IMR-90 (cell line): ENCODE results near the gene ZNF558.
"Not testable (repeated sequence)": the region's sequence is repeated elsewhere in the genome, so short reads cannot be mapped to it uniquely, and the experiment has no call there.

Source experiments
- BHLHE40 ChIP-seq: fragments of 150-350 bp; IDR thresholded peaks from 2 replicates; pipeline ENCODE4 v1.6.1; 2016; ENCODE audit warnings: mild to moderate bottlenecking, low read depth, low read length
- FOS ChIP-seq: fragments of 150-350 bp; IDR thresholded peaks from 2 replicates; pipeline ENCODE4 v1.6.1; 2016; ENCODE audit warnings: low read depth, low read length
- MAZ ChIP-seq: IDR thresholded peaks from 2 replicates; pipeline ENCODE4 v1.6.1; 2012; ENCODE audit warnings: low read depth, mild to moderate bottlenecking, low read length, improper control_type of control experiment, moderate library complexity, borderline replicate concordance
- MXI1 ChIP-seq: IDR thresholded peaks from 2 replicates; pipeline ENCODE4 v1.6.1; 2012; ENCODE audit warnings: low read depth, mild to moderate bottlenecking, low read length, moderate library complexity, borderline replicate concordance
- NFE2L2 ChIP-seq: fragments of 150-350 bp; IDR thresholded peaks from 2 replicates; pipeline ENCODE4 v1.6.1; 2016; ENCODE audit warnings: low read depth, mild to moderate bottlenecking, low read length
- POLR2A ChIP-seq: IDR thresholded peaks from 2 replicates; pipeline ENCODE4 v1.6.1; 2012; ENCODE audit warnings: mild to moderate bottlenecking, low read depth, low read length
- RAD21 ChIP-seq: IDR thresholded peaks from 2 replicates; pipeline ENCODE4 v1.6.1; 2012; ENCODE audit warnings: low read length, improper control_type of control experiment
- RFX5 ChIP-seq: IDR thresholded peaks from 2 replicates; pipeline ENCODE4 v1.8.0; 2012; ENCODE audit warnings: low read depth, mild to moderate bottlenecking, low read length, moderate library complexity
- SMC3 ChIP-seq: fragments of 150-350 bp; IDR thresholded peaks from 2 replicates; pipeline ENCODE4 v1.6.1; 2016; ENCODE audit warnings: low read depth, mild to moderate bottlenecking, antibody characterized with exemption, low read length, moderate library complexity
- TF ChIP-seq, protein P1 (sequence below): conservative IDR thresholded peaks from 2 replicates; pipeline ENCODE4 v1.5.1; 2012; ENCODE audit warnings: mild to moderate bottlenecking, low read depth, low read length, improper control_type of control experiment
- TF ChIP-seq, protein P2 (sequence below): fragments of 150-350 bp; IDR thresholded peaks from 2 replicates; pipeline ENCODE4 v1.6.1; 2017; ENCODE audit warnings: mild to moderate bottlenecking, antibody characterized with exemption, low read length, low read depth

DNA sequence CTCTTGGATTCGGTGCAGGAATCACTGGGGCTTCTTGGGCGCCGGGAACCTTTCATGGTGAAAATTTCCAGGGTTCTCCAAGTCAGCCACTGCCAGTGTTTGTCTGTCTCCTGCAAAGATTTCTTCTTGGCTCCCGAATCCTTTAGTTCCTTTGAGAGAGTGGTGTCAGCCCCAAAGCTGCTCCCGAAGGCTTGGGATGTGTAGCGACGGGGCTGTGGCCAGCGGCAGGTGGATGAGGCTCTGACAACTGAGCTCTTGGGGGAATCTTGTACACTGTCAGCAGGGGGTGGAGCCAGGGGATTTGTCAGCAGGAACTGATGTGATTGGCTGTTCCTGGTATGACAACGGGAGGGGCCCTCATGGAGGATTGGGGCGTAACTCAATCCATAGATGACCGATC, 64.8 kb downstream of the ZNF558 start:
- TF ChIP-seq, protein P1, sequence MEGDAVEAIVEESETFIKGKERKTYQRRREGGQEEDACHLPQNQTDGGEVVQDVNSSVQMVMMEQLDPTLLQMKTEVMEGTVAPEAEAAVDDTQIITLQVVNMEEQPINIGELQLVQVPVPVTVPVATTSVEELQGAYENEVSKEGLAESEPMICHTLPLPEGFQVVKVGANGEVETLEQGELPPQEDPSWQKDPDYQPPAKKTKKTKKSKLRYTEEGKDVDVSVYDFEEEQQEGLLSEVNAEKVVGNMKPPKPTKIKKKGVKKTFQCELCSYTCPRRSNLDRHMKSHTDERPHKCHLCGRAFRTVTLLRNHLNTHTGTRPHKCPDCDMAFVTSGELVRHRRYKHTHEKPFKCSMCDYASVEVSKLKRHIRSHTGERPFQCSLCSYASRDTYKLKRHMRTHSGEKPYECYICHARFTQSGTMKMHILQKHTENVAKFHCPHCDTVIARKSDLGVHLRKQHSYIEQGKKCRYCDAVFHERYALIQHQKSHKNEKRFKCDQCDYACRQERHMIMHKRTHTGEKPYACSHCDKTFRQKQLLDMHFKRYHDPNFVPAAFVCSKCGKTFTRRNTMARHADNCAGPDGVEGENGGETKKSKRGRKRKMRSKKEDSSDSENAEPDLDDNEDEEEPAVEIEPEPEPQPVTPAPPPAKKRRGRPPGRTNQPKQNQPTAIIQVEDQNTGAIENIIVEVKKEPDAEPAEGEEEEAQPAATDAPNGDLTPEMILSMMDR: not testable (repeated sequence)
- not testable (repeated sequence) for TF ChIP-seq SMC3, NFE2L2, POLR2A, RAD21, MAZ, RFX5, FOS, MXI1, BHLHE40
- TF ChIP-seq, protein P2, sequence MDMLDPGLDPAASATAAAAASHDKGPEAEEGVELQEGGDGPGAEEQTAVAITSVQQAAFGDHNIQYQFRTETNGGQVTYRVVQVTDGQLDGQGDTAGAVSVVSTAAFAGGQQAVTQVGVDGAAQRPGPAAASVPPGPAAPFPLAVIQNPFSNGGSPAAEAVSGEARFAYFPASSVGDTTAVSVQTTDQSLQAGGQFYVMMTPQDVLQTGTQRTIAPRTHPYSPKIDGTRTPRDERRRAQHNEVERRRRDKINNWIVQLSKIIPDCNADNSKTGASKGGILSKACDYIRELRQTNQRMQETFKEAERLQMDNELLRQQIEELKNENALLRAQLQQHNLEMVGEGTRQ: not testable (repeated sequence)
